Activated CD8-positive, alpha-beta memory T cell treated with anti-CD3 and anti-CD28 coated beads for 1 hour (primary cell): ENCODE results near the gene TPRG1L.
A peak's percentile ranks its signal among the peaks of the same experiment; 100 is the strongest.
"Not testable (repeated sequence)": the region's sequence is repeated elsewhere in the genome, so short reads cannot be mapped to it uniquely, and the experiment has no call there.

ENCODE experiments used
- DNase-seq, 2 donors: peaks; one replicate each; pipeline ENCODE4 v3.0.0-alpha.2; 2020; ENCODE audit warnings: low read depth in 1 of 2; ENCODE audit errors: extremely low read depth in 1 of 2

TPRG1L gene

DNA sequence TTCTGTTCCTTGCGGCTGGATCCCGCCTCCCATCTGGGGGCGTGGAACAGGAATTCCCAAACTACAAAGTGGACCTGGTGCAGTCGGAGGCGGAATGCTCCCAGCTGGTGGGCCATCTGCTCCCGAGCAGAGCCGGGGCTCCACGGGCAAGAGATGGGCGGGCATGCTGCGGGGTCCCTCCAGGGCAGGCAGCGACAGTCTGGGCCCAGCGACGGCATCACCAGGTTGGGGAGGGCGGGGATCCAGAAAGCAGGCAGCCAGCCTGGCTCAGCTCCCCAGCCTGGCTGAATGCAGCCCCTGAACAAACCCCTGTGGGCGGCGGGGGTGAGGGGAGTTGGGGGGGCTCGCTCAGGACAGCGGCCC is 17.1 kb upstream of the TPRG1L start:
- no peak for DNase-seq

GRCh38 chr1:3608154-3608553 is 16.7 kb upstream of the TPRG1L start:
- DNase-seq, result no peak

DNA sequence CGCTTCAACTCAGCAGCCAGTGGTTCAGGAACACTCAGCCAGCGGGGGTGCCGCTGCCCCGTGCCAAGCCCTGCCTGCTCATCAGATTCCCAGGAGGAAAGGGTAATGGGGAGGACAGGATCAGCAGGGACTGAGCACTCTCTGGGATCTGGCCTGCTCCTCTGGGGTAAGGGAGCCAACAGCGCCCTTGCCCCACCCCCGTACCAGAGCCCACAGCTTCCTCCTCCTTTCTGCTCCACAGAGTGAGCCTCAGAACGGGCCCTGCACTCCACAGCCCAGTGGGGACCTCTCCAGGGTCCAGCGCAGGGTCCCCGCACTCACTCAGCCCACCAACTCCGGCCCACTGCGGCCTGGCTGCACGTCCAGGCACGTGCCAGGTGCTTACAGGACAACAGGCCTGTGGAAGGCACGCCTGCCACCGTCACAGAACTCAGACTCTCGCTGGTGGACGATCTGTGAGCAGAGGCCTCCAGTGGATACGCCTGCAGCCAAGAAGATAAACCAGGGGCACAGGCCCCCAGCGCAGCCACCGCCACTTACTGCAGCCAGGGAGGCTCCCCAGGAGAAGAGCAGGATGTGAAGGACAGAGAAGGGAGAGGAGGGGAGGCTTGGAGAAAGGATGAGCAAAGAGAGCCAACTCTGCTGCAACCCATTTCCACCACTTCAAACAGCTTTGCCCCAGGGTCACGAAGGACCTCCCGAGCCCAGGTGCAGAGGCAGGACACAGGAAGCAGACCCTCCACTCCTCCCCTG is 15.6 kb upstream of the TPRG1L start:
- no peak for DNase-seq

DNA sequence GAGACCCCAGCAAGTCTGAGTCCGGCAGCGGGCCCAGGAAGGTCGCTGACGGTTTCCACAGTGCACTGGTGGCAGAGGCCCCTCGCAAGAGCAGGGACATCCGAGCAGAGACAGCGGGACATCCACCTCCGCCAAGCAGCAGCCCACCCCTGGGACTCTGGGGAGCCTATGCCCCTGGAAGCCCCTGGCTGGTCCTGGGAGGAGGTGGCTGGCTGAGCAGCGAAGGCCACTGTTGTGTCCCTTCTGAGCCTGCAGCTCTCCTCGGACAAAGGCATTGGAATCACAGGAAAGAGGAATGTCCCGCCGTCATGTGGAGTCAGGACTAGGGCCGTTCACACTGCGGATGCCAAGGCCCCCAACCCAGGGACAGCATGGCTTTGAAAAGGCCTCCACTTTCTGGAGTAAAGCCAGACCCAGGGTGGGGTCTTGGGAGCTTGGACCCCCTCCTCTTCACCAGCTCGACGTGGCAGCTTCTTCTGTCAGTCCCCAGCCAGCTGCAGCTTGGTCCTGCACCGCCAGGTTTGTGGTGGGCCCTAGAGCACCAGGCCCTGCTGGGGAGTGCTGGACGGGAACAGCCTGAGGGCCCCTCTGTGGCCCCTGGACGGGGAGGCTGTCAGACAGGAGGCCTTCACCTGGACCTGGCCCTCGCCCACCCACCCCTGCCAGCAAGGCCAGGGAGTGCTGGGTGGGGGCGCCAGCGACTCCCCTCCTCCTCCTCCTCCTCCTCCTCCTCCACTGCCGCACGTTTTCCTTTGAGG is 14.9 kb upstream of the TPRG1L start:
- no peak for DNase-seq

GRCh38 chr1:3610527-3611169 is 14.2 kb upstream of the TPRG1L start:
- no peak for DNase-seq

- peak; percentile 24 to 52 for DNase-seq
These were observed 13.4 kb upstream of the TPRG1L start, which contains the start of gene MEGF6 for GRCh38 chr1:3611170-3612019. TSS of gene MEGF6 (minus strand) at chr1:3611508. CDS start at chr1:3611268, 240 bp downstream.

- DNase-seq, result no peak
These were observed 12.7 kb upstream of the TPRG1L start for GRCh38 chr1:3612123-3612522.

DNA sequence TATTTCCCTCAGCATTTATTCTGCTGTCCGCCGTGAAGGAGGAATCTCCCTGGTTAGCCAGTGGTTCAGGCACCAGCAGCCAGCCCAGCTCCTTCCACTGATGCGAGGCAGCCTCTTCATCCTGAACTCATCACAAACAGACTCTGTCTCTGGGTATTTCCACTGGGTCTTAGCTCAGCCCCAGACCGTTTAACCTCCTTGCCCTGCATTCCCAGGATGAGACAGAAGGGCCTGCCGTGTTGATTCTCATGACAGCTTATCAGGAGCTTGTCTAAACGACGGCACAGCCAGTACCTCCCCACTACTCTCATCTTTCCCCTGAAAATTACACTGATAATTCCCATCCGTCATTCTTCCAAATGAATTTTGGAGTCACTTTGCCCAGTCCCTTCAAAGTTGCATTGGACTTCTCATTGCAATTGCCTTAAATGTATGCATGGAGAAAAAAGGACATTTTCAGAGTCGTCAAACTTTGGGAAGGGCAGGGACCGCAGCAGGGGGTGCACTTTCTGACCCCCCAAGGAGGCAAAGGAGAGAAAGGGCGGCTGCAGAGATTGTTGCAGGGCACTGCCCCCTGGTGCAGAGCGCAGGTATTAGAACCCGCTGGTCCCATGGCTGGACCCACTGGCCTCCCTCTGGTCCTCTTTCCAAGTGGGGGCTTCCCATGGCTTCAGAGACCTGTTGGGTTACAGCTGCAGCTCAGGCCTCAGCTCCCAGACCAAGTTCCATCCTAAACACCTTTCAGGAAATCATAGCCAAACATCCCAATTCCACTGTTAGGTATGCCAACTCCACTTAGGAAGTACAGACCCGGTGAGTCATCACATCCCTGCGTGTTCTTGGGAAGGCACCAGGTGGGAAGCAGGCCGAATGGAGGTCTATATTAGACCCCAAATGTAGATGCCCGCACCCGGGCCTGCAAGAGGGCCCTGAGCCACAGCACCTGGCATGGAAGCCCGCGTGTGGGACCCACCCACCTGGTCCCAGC is 9.8 kb upstream of the TPRG1L start:
- DNase-seq, result no peak

DNA sequence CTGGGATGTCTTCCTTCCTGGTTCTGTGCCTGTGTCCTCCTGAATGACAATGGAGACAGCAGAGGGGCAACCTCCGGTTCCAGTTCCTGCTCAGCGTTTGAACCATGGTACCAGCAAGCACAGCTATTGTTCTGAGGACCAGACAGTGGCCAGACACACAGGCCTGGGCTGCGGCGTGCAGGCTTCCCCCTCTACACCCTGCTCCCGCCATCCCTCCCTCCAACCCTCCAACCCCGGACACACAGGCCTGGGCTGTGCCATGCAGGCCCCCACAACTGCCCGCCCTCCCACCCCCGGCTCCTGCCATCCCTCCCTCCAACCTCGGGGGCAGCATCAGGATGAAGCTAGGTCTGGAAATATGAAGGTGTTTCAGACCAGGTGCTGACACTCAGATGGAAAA is 8.0 kb upstream of the TPRG1L start:
- DNase-seq, result no peak

- DNase-seq, result no peak
These were observed 6.9 kb upstream of the TPRG1L start for GRCh38 chr1:3617806-3618345.

DNA sequence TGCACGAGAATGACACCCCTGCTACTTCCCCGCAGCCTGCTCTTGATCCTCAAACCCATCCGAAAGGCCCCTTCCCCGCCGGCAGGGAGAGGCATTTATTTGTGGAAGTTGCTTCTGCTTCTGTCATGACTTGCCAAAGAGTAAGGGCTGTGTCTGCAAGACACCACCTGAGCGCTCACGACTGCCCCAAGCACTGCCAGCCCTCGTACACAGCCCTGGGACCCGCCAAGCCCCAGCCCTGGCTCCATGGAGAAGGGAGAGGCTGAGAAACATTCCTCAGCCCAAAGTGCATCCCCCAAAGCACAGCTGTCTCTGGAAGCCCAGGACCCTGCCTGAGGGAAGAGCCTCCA is 6.3 kb upstream of the TPRG1L start:
- no peak for DNase-seq

DNA sequence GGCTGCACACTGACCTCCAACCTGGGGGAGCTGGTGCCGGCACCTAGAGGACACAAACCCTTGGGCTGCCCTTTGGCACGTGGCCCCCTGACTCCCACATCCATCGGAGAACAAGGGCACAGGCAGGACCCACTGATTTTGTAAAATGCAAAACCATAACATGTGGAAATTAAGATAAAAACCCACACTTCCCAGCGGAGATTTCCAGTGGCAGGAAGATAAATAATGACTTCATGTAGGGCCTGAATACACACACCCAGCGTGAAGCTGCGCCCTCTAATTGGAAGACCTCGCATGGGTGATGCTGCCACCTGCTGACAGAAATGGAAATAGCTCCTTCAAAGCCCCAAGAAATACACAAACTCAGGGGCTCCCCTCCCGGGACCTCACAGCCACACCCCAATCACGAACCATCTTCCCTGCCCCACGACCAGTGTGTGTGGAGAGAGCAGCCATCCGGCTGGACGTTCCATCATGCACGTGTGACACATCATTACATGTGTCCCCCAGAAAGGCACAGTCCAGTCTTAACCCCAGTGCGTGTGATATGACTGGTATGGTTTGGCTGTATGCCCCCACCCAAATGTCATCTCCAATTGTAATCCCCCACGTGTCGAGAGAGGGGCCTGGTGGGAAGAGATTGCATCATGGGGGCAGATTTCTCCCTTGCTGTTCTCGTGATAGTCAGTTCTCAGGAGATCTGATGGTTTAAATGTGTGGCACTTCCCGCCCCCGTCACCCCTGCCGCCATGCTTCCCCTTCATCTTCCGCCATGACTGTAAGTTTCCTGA is 5.7 kb upstream of the TPRG1L start:
- peak; percentile 34 to 54 for DNase-seq

- no peak for DNase-seq
These were observed 4.1 kb upstream of the TPRG1L start for GRCh38 chr1:3620708-3621107.

DNA sequence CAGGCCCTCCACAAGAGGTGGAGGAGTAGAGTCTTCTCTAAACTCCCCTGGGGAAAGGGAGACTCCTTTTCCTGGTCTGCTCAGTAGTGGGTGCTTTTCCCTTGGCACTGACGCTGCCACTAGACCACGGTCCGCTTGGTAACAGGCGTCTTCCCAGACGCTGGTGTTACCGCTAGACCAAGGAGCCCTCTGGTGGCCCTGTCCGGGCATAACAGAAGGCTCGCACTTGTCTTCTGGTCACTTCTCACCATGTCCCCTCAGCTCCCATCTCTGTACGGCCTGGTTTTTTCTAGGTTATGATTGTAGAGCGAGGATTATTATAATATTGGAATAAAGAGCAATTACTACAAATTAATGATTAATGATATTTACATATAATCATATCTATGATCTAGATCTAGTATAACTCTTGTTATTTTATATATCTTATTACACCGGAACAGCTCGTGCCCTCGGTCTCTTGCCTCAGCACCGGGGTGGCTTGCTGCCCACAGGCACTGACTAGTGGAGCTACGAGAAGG is 3.6 kb upstream of the TPRG1L start:
- not testable (repeated sequence) for DNase-seq

GRCh38 chr1:3622102-3622501 is 2.7 kb upstream of the TPRG1L start:
- not testable (repeated sequence) for DNase-seq

- DNase-seq, result no peak
These were observed 1.2 kb upstream of the TPRG1L start for GRCh38 chr1:3623441-3624199.

DNA sequence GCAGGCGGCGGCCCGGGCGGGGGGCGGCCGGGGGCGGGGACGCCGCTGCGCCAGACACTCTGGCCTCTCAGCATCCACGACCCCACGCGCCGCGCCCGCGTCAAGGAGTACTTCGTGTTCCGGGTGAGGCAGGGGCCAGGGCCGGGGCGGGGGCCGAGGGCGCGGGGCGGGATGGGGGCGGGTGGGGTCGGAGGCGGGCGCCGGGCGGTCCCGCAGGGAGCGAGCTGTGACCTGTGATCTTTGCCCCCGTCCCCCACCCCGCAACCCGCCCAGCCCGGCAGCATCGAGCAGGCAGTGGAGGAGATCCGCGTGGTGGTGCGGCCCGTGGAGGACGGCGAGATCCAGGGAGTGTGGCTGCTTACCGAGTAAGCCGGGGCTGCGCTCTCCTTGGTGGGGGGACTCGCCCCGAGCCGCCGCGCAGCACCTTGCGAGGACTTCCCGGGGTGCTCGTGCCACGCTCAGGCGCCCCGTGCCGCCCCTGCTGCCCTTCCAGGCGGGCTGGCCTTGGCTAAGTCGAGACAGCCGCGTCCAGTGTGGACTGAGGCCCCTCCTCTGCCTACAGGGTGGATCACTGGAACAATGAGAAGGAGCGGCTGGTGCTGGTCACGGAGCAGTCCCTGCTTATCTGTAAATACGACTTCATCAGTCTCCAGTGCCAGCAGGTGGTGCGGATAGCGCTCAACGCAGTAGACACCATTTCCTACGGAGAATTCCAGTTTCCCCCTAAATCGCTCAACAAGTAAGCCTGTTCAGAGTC is 514 bp downstream of the TPRG1L start:
- no peak for DNase-seq
